ENCODE data around the gene TRIP4.

Gene TRIP4

DNA sequence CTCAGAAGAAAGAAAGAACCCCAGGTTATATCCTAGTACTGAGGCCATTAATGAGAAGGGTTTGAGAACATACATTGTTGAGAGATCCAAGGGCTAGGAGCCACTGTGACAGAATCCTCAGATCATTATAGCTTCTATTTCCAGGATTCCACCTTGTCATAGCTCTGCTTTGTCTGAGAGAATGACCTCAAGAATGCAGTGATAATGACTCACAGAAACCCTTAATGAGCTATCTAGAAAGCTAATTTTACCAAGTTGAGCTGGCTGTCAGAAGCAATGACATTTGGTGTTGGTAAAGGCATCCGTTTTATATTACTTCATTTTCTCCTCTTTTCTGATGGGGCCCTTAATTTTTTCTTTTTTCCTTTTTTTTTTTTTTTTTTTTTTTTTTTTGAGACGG lies 10.9 kb downstream of the TRIP4 start:
- DNase-seq (ENCODE audit: low spot score in 2 of 2), result no peak
- Histone ChIP-seq H3K36me3 (replicated peaks) (peaks cover 58% of the 10 kb centered on the region), H3K9me3 (no peaks in the 10 kb centered on the region), H3K27me3 (ENCODE audit: low read depth) (no peaks in the 10 kb centered on the region), H3K4me3 (no peak overlapping the region), H3K4me1 (no peaks in the 10 kb centered on the region)
- in situ Hi-C loops (cut with MboI; ENCODE audit: low sequenced_read_pairs), result no loop called here

DNA sequence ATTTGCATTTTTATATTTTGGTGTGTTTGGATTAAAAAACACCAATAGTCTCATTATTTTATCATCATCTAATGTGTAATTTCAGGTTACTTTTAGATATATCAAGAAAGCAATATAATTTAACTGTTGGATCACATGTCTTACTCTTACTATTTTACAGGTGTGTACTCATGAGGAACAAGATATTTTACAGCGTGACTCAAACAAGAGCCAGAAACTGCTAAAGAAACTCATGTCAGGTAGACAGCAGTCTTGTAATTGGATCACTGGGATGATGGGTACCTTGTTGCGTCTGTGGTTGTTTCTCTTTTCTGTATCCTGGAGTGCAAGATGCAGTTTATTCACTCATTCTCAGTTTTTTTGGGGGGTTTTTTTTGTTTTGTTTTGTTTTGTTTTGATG lies 12.9 kb downstream of the TRIP4 start:
- peaks cover 55% of the 10 kb centered on the region for H3K36me3 ChIP-seq (replicated peaks)
- in situ Hi-C loops (cut with MboI; ENCODE audit: low sequenced_read_pairs), result no loop called here
- H3K4me3 ChIP-seq, result no peak overlapping the region

DNA sequence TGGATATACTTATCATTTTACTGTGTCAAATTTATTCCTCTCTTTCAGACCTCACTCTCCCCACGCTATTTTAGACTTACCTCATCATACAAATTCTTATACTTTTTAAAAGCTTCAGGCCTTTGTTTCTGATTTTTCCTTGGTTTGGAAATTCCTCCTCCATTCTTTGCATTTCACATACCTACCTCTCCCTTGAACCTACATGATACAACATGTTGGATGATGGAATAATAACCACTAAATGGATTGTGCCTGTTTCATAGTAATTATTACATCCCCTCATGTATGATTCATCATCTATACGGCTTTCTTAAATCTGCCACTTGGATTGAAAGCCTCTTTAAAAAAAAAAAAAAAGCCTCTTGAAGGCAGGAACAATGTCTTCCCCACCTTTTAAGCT lies 24.6 kb downstream of the TRIP4 start:
- no peaks in the 10 kb centered on the region for H3K27me3 ChIP-seq (ENCODE audit: low read depth)
- DNase-seq (ENCODE audit: low spot score in 2 of 2), result no peak
- H3K36me3 ChIP-seq (replicated peaks), result peaks cover 28% of the 10 kb centered on the region
- H3K4me1 ChIP-seq, result no peaks in the 10 kb centered on the region
- no peak overlapping the region for H3K4me3 ChIP-seq
- no peaks in the 10 kb centered on the region for H3K9me3 ChIP-seq
- in situ Hi-C loops (cut with MboI; ENCODE audit: low sequenced_read_pairs), result no loop called here

More for the DNA sequence above, 12.9 kb downstream of the TRIP4 start:
- Histone ChIP-seq H3K27me3 (ENCODE audit: low read depth) (no peaks in the 10 kb centered on the region), H3K9me3 (no peaks in the 10 kb centered on the region), H3K4me1 (no peaks in the 10 kb centered on the region)
- DNase-seq (ENCODE audit: low spot score in 2 of 2), result no peak

DNA sequence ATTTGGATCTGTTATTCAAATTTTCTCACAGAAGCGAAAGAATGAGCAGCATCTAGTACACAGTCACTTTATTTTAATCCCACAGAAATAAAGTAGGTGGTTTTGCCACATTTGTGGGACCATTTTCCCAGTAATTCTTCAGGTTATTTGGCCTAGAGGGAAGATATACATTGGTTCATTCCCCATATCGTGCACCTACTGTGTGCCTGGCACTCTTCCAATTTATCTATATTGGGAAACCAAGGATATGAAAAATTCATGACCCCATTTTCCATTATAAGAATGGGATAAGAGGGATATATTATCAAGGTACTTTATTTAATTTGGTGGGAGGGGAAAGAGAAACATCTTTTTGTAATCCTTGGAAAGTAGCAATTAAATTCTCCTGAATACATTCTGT lies 35.1 kb downstream of the TRIP4 start:
- H3K4me3 ChIP-seq, result no peak overlapping the region
- peaks cover 46% of the 10 kb centered on the region for H3K36me3 ChIP-seq (replicated peaks)
- H3K4me1 ChIP-seq, result no peaks in the 10 kb centered on the region
- DNase-seq (ENCODE audit: low spot score in 2 of 2), result no peak
- no peaks in the 10 kb centered on the region for H3K9me3 ChIP-seq
- in situ Hi-C loops (cut with MboI; ENCODE audit: low sequenced_read_pairs), result loop anchor here (5.0 kb wide), 1 partner anchor 260 kb away; no protein-coding TSS in a partner anchor
- H3K27me3 ChIP-seq (ENCODE audit: low read depth), result no peaks in the 10 kb centered on the region

DNA sequence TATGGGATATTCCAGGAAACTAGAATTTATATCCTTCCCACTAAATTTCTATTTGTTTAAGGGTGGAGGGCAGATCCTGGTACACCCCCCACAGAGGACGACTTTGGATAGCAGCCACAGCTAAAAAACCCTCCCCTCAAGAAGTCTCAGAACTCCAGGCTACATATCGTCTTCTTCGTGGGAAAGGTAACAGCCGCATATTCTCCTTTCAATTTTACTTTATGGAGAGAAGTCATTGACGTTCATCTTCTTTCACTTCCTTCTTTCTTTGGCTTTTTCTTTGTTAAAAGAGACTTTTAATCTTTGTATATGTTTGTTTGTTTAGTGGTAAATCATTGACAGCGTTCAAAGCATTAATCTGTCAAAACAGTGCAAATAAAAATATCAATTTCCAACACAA lies 36.3 kb downstream of the TRIP4 start:
- H3K9me3 ChIP-seq, result no peaks in the 10 kb centered on the region
- no peak for DNase-seq (ENCODE audit: low spot score in 2 of 2)
- H3K27me3 ChIP-seq (ENCODE audit: low read depth), result no peaks in the 10 kb centered on the region
- no peak overlapping the region for H3K4me3 ChIP-seq
- H3K36me3 ChIP-seq (replicated peaks), result peaks cover 43% of the 10 kb centered on the region
- H3K4me1 ChIP-seq, result no peaks in the 10 kb centered on the region
- in situ Hi-C loops (cut with MboI; ENCODE audit: low sequenced_read_pairs), result loop anchor here (5.0 kb wide), 1 partner anchor 258 kb away; no protein-coding TSS in a partner anchor

DNA sequence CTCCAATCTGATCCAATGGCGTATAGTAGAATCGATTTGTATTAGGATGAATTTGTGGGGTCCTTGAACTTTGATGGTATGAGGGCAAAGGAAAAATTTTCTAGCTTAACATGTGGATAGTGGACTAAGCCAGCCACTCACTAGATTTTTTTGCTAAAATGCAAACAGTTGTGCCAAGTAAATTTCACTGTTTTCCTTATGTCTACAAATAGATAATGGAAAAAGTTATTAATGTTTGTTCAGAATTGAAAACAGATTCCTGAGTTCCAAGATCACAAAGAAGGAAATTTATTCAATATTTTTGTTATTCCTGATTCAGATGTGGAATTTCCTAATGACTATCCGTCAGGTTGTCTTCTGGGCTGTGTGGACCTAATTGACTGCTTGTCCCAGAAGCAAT lies 37.6 kb downstream of the TRIP4 start:
- Histone ChIP-seq H3K36me3 (replicated peaks) (peaks cover 46% of the 10 kb centered on the region), H3K4me3 (no peak overlapping the region), H3K27me3 (ENCODE audit: low read depth) (no peaks in the 10 kb centered on the region), H3K4me1 (peaks cover 8% of the 10 kb centered on the region), H3K9me3 (no peaks in the 10 kb centered on the region)
- DNase-seq (ENCODE audit: low spot score in 2 of 2), result no peak
- in situ Hi-C loops (cut with MboI; ENCODE audit: low sequenced_read_pairs), result no loop called here

DNA sequence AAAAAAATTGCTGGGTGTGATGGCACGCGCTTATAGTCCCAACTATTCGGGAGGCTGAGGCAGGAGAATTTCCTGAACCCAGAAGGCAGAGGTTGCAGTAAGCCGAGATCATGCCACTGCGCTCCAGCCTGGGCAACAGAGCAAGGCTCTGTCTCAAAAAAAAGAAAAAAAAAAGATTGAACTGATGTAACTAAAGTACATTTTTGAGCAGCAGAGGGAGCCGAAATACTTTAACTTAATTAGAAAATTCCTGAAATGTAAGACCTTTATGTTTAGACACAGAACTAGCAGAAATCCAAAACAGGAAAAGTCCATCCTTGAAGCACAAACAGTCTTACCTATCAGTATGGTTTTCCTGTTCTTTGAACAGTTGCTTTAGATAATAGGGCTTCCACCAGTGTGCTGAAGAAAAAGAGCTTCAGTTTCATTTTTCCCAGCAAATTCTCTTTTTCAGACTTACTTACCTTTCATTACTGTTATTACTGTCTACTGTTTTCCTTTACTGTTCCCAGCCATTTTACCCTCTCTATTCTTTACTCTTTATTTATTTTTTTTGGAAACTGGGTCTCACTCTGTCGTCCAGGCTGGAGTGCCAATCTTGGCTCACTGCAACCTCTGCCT lies 39.3 kb downstream of the TRIP4 start:
- no peaks in the 10 kb centered on the region for H3K9me3 ChIP-seq
- DNase-seq (ENCODE audit: low spot score in 2 of 2), result peak in 1 of 2 experiments; percentile 73
- no peaks in the 10 kb centered on the region for H3K27me3 ChIP-seq (ENCODE audit: low read depth)
- peaks cover 46% of the 10 kb centered on the region for H3K36me3 ChIP-seq (replicated peaks)
- H3K4me1 ChIP-seq, result peaks cover 14% of the 10 kb centered on the region
- no peak overlapping the region for H3K4me3 ChIP-seq
- in situ Hi-C loops (cut with MboI; ENCODE audit: low sequenced_read_pairs), result no loop called here

DNA sequence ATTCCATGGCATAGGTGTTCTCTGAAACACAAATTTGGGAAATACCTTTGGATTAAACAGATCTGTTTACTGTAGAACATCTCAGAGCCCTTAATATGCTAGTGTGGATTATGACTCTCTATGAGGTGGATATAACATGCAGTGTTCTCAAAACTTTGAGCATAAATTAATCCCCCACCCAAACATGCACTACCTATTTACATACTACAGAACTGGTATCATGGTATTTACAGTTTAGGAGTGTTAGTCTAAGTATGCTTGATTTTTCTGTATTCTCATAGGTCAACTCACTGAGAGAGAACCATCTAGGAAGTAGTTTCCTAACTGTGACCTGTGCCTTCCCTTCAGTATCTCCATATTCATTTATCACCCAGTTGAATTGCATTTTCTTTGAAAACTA lies 41.8 kb downstream of the TRIP4 start:
- in situ Hi-C loops (cut with MboI; ENCODE audit: low sequenced_read_pairs), result no loop called here
- no peak overlapping the region for H3K4me3 ChIP-seq

DNA sequence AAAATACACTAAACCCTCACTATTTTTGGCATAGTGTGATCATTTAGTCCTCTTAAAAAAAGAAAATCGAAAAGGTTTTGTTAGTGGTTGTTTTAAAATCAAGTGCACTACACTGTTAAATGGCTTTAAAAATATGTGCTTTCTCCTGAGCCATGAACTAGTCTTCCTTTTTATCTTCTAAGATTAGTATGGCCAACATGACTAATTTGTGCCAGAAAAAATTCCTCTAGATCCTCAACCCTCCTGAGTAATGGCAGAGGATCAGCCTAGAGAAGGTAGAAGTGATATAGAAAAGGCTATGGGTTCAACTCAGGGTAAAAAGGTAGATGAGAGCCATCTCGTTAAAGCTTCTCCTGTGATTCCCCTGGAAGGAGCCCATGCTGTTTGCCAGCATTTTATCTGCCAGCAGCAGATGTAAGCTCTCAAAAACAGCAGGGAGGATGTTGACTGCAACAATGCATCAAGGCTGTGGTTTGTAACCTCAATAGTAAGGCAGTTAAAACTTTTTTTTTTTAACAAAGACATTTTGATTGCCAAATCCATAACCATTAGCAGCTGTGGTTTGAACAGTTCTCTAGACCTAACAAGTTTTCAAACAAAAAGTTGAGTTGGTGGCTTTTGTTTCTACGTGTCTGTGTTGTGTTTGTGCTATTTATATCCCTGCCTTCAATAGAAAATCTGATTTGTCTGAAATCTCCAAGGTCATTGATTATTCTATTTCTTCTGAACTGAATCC lies 42.5 kb downstream of the TRIP4 start:
- no peaks in the 10 kb centered on the region for H3K27me3 ChIP-seq (ENCODE audit: low read depth)
- H3K4me1 ChIP-seq, result peaks cover 14% of the 10 kb centered on the region
- no peak overlapping the region for H3K4me3 ChIP-seq
- DNase-seq (ENCODE audit: low spot score in 2 of 2), result peak; percentile 66 to 79
- in situ Hi-C loops (cut with MboI; ENCODE audit: low sequenced_read_pairs), result no loop called here
- H3K36me3 ChIP-seq (replicated peaks), result peaks cover 28% of the 10 kb centered on the region
- no peaks in the 10 kb centered on the region for H3K9me3 ChIP-seq

More for the DNA sequence above, 41.8 kb downstream of the TRIP4 start:
- Histone ChIP-seq H3K9me3 (no peaks in the 10 kb centered on the region), H3K27me3 (ENCODE audit: low read depth) (no peaks in the 10 kb centered on the region), H3K4me1 (peaks cover 14% of the 10 kb centered on the region), H3K36me3 (replicated peaks) (peaks cover 32% of the 10 kb centered on the region)
- no peak for DNase-seq (ENCODE audit: low spot score in 2 of 2)

DNA sequence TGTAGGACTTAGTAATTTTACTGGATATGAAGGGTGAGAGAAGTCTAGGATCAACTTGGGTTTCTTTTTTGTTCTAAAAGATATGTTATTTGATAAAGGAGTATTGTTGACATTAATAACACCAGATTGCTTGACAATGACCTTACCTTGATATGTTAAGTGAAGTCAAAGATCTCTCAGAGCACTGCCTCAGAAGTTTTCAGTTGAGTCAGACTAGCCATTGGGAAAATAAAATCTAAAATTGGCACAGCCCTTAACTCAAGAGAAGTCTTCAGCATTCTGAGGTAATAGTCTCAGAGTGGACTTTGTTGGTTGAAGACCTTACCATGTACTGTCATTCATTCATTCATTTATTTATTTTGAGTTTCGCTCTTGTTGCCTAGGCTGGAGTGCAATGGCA lies 50.3 kb downstream of the TRIP4 start:
- Histone ChIP-seq H3K9me3 (no peaks in the 10 kb centered on the region), H3K4me1 (no peaks in the 10 kb centered on the region), H3K36me3 (replicated peaks) (0 out of 2 replicates have a peak, but pooled peaks cover 3% of the 10 kb centered on the region), H3K4me3 (no peak overlapping the region), H3K27me3 (ENCODE audit: low read depth) (no peaks in the 10 kb centered on the region)
- in situ Hi-C loops (cut with MboI; ENCODE audit: low sequenced_read_pairs), result no loop called here
- DNase-seq (ENCODE audit: low spot score in 2 of 2), result no peak

DNA sequence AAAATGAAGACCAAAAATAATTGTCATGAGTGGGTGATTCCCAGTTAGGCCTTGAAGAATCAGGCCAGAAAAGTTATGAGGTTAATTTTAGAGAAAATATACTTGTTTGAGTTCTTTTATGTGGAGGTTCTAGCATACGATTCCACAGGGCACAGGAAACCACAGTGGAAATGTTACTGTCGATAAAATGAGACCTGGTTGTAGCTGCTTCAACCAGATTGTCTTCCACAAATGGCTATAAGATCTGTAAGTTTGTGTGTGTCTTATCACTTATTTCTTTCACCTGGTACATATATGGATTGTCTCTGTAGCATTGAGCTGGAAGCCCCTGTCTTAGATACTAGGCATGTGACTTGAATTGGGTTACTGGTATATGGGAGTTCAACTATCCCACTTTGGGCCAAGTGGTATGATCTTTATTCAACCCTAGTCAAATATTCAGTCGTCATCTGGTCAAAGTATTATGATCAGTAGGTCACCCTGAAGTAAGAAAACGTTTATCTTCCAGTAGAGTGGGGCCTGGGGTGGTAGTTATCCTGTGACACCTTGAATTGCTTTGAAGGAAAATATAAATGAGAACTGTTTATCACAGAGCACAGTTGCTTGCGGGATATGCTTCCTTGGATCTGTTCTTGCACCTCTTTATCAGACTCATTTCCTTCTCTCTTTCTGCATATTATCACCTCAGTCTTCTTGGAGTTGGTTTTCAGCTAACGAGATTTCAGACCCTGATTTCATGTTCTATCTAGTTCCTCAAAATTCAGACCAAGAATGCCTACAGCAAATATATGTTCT lies 51.2 kb downstream of the TRIP4 start:
- no peaks in the 10 kb centered on the region for H3K27me3 ChIP-seq (ENCODE audit: low read depth)
- H3K4me3 ChIP-seq, result no peak overlapping the region
- 0 out of 2 replicates have a peak, but pooled peaks cover 3% of the 10 kb centered on the region for H3K36me3 ChIP-seq (replicated peaks)
- no peak for DNase-seq (ENCODE audit: low spot score in 2 of 2)
- in situ Hi-C loops (cut with MboI; ENCODE audit: low sequenced_read_pairs), result no loop called here
- no peaks in the 10 kb centered on the region; the same call in 1 of the 2 replicates for H3K4me1 ChIP-seq
- H3K9me3 ChIP-seq, result no peaks in the 10 kb centered on the region

DNA sequence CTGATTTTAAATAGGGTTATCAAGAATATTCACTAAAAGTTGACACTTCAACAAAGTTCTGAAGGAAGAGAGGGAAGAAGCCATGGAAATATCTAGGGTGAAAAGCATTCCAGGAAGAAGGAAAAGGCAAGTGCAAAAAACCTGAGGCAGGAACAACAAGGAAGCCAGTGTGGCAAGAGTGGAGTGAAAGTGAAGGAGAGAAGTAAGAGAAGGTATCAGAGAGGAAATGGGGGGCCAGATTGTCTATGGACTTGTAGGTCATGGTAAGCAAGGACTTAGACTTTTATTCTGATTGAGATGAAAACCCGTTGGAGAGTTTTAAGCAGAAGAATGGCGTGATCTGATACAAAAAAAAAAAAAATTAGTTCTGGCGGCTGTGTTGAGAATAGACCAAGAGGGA lies 54.2 kb downstream of the TRIP4 start:
- DNase-seq (ENCODE audit: low spot score in 2 of 2), result no peak
- in situ Hi-C loops (cut with MboI; ENCODE audit: low sequenced_read_pairs), result no loop called here
- Histone ChIP-seq H3K36me3 (replicated peaks) (no peaks in the 10 kb centered on the region), H3K4me3 (no peak overlapping the region), H3K4me1 (no peaks in the 10 kb centered on the region; the same call in 1 of the 2 replicates), H3K27me3 (ENCODE audit: low read depth) (no peaks in the 10 kb centered on the region), H3K9me3 (no peaks in the 10 kb centered on the region)

DNA sequence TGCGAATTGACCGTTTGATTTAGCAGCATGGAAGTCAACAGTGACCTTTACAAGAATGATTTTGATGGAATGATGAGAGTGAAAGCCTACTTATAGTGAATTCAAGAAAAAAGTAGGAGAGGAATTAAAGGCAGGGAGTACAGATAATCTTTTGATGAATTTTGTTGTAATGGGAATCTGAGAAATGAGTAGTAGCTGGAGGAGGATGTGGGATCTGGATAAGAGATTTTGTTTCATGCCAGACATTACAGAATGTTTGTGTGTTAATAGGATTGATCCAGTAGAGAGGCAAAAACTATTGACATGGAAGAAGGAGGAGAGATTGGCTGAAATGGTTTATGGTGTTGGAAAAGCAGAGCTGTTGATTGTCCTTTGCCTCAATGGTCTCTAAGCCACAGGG lies 55.4 kb downstream of the TRIP4 start:
- H3K27me3 ChIP-seq (ENCODE audit: low read depth), result no peaks in the 10 kb centered on the region
- no peak overlapping the region for H3K4me3 ChIP-seq
- in situ Hi-C loops (cut with MboI; ENCODE audit: low sequenced_read_pairs), result no loop called here

More for the DNA sequence above, 55.4 kb downstream of the TRIP4 start:
- H3K9me3 ChIP-seq, result no peaks in the 10 kb centered on the region
- H3K36me3 ChIP-seq (replicated peaks), result 0 out of 2 replicates have a peak, but pooled peaks cover 2% of the 10 kb centered on the region
- H3K4me1 ChIP-seq, result no peaks in the 10 kb centered on the region; the same call in 1 of the 2 replicates
- DNase-seq (ENCODE audit: low spot score in 2 of 2), result no peak
